HG03558 (cell line): Measurements from ENCODE around the gene HOMER1.

Experiments used
- ATAC-seq: cut with Tn5 transposase; IDR thresholded peaks from one replicate; pipeline ENCODE4 v1.9.1; 2021; ENCODE audit warnings: moderate number of reproducible peaks; ENCODE audit not compliant: unreplicated experiment; ENCODE audit errors: extremely low read depth

HOMER1 gene

GRCh38 chr5:79333852-79334557 lies 179.9 kb downstream of the HOMER1 start:
- ATAC-seq: no peak

GRCh38 chr5:79330071-79330470 lies 183.9 kb downstream of the HOMER1 start:
- no peak for ATAC-seq

- no peak for ATAC-seq
Measured at GRCh38 chr5:79329453-79329852, 184.5 kb downstream of the HOMER1 start.
